GM19043 (cell line): ENCODE results near the gene SSC4D.

ENCODE experiments used
- ATAC-seq: cut with Tn5 transposase; IDR thresholded peaks from one replicate; pipeline ENCODE4 v1.9.1; 2021; ENCODE audit warnings: low read depth; ENCODE audit not compliant: unreplicated experiment

Gene SSC4D

GRCh38 chr7:76356823-76357222 is 52.7 kb downstream of the SSC4D start:
- no peak for ATAC-seq

DNA sequence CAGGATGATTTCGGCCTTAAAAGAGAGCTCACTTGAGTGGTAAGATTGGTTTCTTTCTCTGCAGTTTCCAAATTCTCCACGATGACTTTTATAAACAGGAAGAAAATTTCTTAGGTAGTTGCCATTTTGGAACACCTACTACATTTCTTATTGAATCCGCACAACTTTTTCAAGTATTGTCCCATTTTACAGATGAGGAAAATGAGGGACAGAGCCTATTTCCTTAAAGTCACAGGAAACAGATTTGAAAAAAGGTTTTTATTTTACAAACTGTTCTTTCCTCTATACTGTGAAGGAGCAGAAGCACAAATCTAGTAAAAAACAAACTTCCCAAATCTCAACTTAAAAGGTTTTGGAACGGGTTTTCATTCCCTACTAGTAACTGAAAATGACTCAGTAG is 53.4 kb downstream of the SSC4D start:
- ATAC-seq, result no peak

GRCh38 chr7:76354981-76355730 is 54.3 kb downstream of the SSC4D start:
- no peak for ATAC-seq

- ATAC-seq, result no peak
These were observed 55.0 kb downstream of the SSC4D start for GRCh38 chr7:76354516-76354915.

DNA sequence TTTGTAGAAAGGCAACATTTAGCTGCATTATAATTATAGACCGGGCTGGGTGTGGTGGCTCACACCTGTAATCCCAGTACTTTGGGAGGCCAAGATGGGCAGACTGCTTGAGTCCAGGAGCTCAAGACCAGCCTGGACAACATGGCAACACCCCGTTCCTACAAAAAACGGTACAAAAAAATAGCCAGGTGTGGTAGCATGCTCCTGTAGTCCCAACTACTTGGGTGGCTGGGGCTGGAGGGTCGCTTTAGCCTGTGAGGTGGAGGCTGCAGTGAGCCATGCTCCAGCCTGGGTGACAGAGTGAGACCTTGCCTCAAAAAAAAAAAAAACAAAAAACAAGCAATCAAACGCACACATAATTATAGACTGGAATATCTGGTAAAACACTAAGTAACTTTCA is 55.8 kb downstream of the SSC4D start:
- ATAC-seq, result no peak

DNA sequence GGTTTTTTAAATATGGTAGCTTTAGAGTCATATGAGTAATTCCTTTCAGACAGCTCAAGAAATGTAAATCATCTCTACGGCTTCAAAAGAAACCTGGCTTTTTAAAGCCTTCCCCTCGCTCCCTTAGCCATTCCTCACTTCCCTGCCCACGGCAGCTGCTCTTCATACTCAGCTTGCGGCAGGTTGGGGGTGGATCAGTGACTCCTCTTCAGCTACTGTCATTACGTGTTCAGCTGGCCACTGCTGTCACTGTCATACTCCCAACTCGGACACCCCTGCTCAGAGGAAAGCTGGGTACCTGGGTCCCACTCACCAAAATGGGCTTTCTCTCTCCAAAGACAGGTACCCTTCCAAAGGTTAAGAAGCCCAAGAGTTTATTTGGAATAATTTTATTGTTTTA is 57.3 kb downstream of the SSC4D start:
- ATAC-seq, result no peak

- no peak for ATAC-seq
These were observed 58.1 kb downstream of the SSC4D start for GRCh38 chr7:76351372-76351771.

DNA sequence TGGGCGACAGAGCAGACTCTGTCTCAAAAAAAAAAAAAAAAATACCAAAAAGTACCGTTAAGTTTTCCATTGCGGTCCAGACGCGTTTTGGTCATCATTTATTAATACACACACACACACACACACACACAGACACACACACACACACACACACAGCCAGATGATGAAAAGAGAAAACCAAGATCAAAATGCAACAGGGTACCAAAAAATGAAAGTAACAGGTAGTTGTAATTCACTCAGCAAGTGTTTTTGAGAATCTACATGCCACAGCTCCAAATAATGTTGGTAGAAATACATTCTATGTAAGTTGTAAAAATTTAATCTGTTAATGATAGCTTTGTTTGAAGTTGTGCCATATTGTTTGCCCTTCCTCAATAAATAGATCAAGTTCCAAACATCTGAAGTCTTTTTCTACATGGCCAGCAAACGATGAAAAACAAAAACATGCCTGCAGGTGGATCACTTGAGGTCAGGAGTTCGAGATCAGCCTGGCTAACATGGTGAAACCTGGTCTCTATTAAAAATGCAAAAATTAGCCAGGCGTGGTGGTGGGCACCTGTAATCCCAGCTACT is 60.1 kb downstream of the SSC4D start:
- no peak for ATAC-seq

DNA sequence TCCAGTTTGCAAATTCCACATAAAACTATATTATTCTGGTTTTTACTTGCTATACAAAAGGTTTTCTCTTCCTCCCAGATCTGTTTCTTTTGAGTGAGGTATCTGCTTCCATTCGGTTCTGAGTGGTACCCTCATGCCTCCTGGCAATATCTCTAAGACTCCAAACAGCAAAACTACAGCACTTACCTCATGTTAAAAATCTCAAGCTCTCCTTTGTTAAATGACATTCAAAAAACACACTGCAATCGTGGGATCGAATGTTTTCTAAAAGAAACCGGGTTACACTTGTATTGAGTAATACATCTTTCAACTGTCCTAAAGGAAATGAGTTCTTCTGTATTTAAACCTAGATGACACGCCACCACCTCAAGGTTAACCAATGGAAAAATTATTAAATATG is 61.8 kb downstream of the SSC4D start:
- ATAC-seq, result no peak

GRCh38 chr7:76346778-76347177 is 62.7 kb downstream of the SSC4D start:
- no peak for ATAC-seq

DNA sequence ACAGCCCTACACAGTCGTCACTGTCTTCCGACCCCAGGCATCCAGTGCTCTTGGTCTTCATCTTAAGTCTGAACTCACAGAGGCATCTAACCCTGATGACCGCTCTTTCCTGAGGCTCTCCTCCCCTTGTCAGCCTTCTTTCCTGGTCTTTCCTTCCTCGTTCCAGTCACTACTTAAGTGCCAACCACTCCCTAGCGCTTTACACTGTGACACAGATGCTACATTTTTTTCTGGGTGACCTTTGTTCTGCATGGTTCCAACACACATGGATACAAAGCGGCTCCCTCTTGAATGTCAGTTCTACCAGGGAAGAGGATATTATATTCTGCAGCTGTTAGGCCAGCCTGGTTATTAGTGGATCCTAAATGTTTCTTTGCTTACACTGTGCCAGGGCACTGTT is 63.4 kb downstream of the SSC4D start:
- no peak for ATAC-seq

- no peak for ATAC-seq
These were observed 65.6 kb downstream of the SSC4D start for GRCh38 chr7:76343931-76344321.

DNA sequence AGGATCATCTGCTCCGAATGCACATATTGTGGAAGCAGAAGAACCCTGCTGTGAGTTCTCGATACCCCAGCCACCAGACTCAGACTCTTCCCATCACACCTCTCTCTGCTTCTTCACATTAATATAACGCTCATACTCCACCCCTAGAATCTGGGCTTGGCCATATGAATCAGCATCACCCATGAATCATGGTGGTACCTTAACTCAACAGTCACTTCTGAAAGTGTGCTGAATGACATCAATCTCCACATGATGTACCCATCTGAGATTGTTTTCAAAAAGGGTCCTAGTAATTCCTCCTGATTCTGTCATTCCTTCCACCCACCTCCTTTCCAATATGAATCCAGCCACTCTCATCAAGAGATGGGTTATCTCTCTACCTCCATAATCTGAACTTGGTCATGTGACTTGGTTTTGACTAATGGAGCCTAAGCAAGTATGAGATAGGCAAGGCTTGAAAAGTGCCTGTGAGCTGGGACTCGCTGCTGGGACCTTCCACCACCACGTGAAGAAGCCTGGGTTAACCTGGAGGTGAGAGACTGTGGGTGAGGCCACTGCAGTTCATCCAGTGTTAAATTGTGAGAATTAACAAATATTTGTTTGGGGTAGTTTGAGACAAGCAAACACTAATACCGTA is 66.1 kb downstream of the SSC4D start:
- no peak for ATAC-seq

- ATAC-seq, result no peak
These were observed 67.3 kb downstream of the SSC4D start for GRCh38 chr7:76342222-76342621.

- ATAC-seq, result no peak
These were observed 68.8 kb downstream of the SSC4D start for GRCh38 chr7:76340617-76341131.
